ENCODE results near the gene RGS7.

DNA sequence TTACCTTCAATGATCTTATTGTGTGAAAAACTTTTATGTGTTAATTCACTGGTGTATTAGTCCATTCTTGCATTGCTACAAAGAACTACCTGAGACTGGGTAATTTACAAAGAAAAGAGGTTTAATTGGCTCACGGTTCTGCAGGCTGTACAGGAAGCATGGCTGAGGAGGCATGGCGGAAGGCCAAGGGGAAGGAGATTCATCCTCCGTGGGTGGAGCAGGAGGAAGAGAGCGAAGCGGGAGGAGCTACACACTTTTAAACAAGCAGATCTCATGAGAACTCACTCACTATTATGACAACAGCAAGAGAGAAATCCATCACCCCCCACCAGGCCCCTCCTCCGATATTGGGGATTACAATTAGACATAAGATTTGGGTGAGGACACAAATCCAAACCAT, 44.2 kb upstream of the RGS7 start:
- TF ChIP-seq EZH2 (IDR thresholded peaks at IDR 0.05; ENCODE audit: insufficient read depth, poor library complexity, severe bottlenecking) (no peak), EZH2phosphoT487 (IDR thresholded peaks at IDR 0.05; ENCODE audit: insufficient read depth, low read depth) (no peak)

All from GM23248 (cell line).